ENCODE data around the gene CACNG8. TPM values are rescaled to one million over a fixed set of nuclear protein-coding genes. Genes with fewer than 3 reads are reported as not detected.

CACNG8 gene
- total RNA-seq, 1 experiment from 2014 or later, result 12.5 TPM

DNA sequence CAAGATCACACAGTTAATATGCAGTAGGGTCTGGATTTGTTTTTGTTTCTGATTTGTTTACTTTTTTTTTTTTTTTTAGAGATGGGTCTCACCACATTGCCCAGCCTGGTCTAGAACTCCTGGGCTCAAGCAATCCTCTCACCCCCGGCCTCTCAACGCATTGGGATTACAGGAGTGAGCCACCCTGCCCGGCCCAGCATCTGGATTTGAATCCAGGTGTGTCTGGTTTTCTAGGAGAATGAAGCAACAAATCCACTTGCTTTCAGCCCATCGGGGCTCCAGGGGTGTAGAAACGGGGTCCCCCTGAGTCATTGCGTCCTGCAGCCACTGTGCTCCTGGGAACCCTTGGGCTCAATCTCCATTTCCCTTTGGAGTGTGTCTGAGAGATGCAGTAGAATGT lies 6.6 kb downstream of the CACNG8 start:
- H3K27ac Mint-ChIP-seq, result no peak overlapping the region
- H3K4me1 Mint-ChIP-seq, result peaks cover 11% of the 10 kb centered on the region
- DNase-seq (ENCODE audit: low spot score), result no peak
- no peak overlapping the region for H3K4me3 Mint-ChIP-seq
- peaks cover 60% of the 10 kb centered on the region for H3K36me3 Mint-ChIP-seq
- no peaks in the 10 kb centered on the region for H3K9me3 Mint-ChIP-seq
- CTCF ChIA-PET, result interaction anchor here (0.6 kb wide), 1 partner anchor 20 kb away, joined by 4 read pairs; no protein-coding TSS in a partner anchor
- TF ChIP-seq, protein P1, sequence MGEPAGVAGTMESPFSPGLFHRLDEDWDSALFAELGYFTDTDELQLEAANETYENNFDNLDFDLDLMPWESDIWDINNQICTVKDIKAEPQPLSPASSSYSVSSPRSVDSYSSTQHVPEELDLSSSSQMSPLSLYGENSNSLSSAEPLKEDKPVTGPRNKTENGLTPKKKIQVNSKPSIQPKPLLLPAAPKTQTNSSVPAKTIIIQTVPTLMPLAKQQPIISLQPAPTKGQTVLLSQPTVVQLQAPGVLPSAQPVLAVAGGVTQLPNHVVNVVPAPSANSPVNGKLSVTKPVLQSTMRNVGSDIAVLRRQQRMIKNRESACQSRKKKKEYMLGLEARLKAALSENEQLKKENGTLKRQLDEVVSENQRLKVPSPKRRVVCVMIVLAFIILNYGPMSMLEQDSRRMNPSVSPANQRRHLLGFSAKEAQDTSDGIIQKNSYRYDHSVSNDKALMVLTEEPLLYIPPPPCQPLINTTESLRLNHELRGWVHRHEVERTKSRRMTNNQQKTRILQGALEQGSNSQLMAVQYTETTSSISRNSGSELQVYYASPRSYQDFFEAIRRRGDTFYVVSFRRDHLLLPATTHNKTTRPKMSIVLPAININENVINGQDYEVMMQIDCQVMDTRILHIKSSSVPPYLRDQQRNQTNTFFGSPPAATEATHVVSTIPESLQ (CRISPR knock-in tag; IDR thresholded peaks at IDR 0.05), result no peak
- TF ChIP-seq ELF4 (CRISPR knock-in tag; IDR thresholded peaks at IDR 0.05; ENCODE audit: low read depth) (no peak), MYBL2 (CRISPR knock-in tag; IDR thresholded peaks at IDR 0.05) (no peak), FOXP1 (CRISPR knock-in tag; IDR thresholded peaks at IDR 0.05; ENCODE audit: borderline replicate concordance) (no peak), FOXJ3 (CRISPR knock-in tag; IDR thresholded peaks at IDR 0.05; ENCODE audit: borderline replicate concordance) (no peak), SOX15 (CRISPR knock-in tag; IDR thresholded peaks at IDR 0.05) (no peak), FOXK1 (CRISPR knock-in tag; IDR thresholded peaks at IDR 0.05) (no peak), TEAD4 (CRISPR knock-in tag; IDR thresholded peaks at IDR 0.05) (no peak)
- TF ChIP-seq, protein P2, sequence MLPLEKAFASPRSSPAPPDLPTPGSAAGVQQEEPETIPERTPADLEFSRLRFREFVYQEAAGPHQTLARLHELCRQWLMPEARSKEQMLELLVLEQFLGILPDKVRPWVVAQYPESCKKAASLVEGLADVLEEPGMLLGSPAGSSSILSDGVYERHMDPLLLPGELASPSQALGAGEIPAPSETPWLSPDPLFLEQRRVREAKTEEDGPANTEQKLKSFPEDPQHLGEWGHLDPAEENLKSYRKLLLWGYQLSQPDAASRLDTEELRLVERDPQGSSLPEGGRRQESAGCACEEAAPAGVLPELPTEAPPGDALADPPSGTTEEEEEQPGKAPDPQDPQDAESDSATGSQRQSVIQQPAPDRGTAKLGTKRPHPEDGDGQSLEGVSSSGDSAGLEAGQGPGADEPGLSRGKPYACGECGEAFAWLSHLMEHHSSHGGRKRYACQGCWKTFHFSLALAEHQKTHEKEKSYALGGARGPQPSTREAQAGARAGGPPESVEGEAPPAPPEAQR (CRISPR knock-in tag; IDR thresholded peaks at IDR 0.05), result no peak
- TF ChIP-seq, protein P3, sequence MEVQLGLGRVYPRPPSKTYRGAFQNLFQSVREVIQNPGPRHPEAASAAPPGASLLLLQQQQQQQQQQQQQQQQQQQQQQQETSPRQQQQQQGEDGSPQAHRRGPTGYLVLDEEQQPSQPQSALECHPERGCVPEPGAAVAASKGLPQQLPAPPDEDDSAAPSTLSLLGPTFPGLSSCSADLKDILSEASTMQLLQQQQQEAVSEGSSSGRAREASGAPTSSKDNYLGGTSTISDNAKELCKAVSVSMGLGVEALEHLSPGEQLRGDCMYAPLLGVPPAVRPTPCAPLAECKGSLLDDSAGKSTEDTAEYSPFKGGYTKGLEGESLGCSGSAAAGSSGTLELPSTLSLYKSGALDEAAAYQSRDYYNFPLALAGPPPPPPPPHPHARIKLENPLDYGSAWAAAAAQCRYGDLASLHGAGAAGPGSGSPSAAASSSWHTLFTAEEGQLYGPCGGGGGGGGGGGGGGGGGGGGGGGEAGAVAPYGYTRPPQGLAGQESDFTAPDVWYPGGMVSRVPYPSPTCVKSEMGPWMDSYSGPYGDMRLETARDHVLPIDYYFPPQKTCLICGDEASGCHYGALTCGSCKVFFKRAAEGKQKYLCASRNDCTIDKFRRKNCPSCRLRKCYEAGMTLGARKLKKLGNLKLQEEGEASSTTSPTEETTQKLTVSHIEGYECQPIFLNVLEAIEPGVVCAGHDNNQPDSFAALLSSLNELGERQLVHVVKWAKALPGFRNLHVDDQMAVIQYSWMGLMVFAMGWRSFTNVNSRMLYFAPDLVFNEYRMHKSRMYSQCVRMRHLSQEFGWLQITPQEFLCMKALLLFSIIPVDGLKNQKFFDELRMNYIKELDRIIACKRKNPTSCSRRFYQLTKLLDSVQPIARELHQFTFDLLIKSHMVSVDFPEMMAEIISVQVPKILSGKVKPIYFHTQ (CRISPR knock-in tag; IDR thresholded peaks at IDR 0.05), result no peak
- TF ChIP-seq, protein P4, sequence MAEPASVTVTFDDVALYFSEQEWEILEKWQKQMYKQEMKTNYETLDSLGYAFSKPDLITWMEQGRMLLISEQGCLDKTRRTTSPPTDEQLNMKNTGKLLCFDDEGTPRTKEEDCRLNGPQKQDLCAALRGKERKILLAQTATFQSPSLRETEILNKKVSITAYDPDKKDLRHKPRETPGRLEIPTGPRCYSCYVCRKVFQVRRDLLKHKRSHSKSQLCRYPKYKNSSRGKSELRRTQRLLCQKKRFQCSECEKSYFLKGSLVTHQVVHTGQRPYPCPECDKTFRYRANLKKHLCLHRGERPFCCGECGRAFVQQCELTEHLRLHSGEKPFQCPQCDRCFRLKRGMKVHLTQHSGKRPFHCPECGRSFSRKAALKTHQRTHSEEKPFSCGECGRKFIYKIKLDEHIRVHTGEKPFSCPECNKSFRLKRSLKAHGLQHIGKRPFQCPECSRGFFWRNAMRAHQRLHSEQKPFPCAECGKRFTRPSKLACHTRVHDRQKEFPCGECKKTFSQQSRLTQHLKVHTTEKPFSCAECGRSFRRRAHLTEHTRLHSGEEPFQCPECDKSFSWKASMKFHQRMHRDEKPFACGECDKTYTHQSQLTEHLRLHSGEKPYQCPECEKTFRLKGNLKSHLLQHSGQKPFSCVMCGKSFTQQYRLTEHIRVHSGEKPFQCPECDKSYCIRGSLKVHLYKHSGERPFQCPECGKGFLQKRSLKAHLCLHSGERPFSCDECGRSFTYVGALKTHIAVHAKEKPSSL (CRISPR knock-in tag; conservative IDR thresholded peaks at IDR 0.05), result no peak
- POLR2A ChIA-PET, result no interaction called here
- no peak for ATAC-seq
- H3K27me3 Mint-ChIP-seq (ENCODE audit: low read depth), result no peaks in the 10 kb centered on the region

DNA sequence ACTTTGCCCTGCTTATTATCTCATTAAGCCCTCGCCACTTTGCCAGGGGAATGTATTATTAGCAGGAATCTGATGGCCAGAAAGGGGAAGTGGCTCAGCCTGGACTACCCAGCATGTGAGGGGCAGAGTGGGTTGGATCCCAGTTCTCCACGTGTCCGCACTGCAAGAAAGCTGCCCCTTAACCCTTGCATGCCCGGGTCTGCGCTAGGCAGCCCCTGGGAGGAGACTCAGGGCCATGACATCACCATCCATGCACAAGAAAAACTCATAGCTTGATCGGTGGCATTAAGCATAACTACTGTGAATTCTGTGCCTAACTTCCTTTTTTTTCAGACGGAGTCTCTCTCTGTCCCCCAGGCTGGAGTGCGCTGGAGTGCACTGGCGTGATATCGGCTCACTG lies 8.9 kb downstream of the CACNG8 start:
- H3K9me3 Mint-ChIP-seq, result no peaks in the 10 kb centered on the region
- peaks cover 2% of the 10 kb centered on the region for H3K4me1 Mint-ChIP-seq
- CTCF ChIA-PET, result interaction anchor here (0.6 to 1.8 kb wide), 4 partner anchors 24 to 59 kb away, joined by 3 to 6 read pairs (median 4); no protein-coding TSS in a partner anchor
- POLR2A ChIA-PET, result interaction anchor here (0.6 kb wide), 1 partner anchor 12 kb away, joined by 8 read pairs; no protein-coding TSS in a partner anchor
- H3K27me3 Mint-ChIP-seq (ENCODE audit: low read depth), result no peaks in the 10 kb centered on the region
- no peak for DNase-seq (ENCODE audit: low spot score)
- H3K36me3 Mint-ChIP-seq, result peaks cover 45% of the 10 kb centered on the region
- no peak overlapping the region for H3K4me3 Mint-ChIP-seq
- ATAC-seq, result peak; percentile 56
- H3K27ac Mint-ChIP-seq, result no peak overlapping the region
- TF ChIP-seq, protein P5, sequence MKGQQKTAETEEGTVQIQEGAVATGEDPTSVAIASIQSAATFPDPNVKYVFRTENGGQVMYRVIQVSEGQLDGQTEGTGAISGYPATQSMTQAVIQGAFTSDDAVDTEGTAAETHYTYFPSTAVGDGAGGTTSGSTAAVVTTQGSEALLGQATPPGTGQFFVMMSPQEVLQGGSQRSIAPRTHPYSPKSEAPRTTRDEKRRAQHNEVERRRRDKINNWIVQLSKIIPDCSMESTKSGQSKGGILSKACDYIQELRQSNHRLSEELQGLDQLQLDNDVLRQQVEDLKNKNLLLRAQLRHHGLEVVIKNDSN (CRISPR knock-in tag; IDR thresholded peaks at IDR 0.05), result no peak
- no peak for TF ChIP-seq RORB (CRISPR knock-in tag; IDR thresholded peaks at IDR 0.05)
- TF ChIP-seq FOXK1 (CRISPR knock-in tag; IDR thresholded peaks at IDR 0.05), result no peak
- TF ChIP-seq RELA (CRISPR knock-in tag; IDR thresholded peaks at IDR 0.05; ENCODE audit: borderline replicate concordance), result no peak
- TF ChIP-seq ESRRA (CRISPR knock-in tag; IDR thresholded peaks at IDR 0.05; ENCODE audit: borderline replicate concordance), result no peak
- TF ChIP-seq, protein P3 (CRISPR knock-in tag; IDR thresholded peaks at IDR 0.05), result no peak
- TF ChIP-seq CREM (CRISPR knock-in tag; IDR thresholded peaks at IDR 0.05), result no peak
- no peak for TF ChIP-seq TCF7 (CRISPR knock-in tag; IDR thresholded peaks at IDR 0.05; ENCODE audit: low read depth)
- no peak for TF ChIP-seq ZNF138 (CRISPR knock-in tag; conservative IDR thresholded peaks at IDR 0.05)
- no peak for TF ChIP-seq ZNF219 (CRISPR knock-in tag; IDR thresholded peaks at IDR 0.05; ENCODE audit: borderline replicate concordance)

All from WTC11 (cell line).